SK-N-SH treated with all-trans-retinoic acid at 6 μM for 48 hours (cell line): ENCODE results near the gene P2RX5.

Experiments used
- ATAC-seq: fragments of 200-7000 bp; cut with Tn5 transposase; 3 replicates; pipeline ENCODE4 v1.9.1; 2020; ENCODE audit warnings: mild to moderate bottlenecking, moderate library complexity
- ARNTL ChIP-seq: fragments of 450-650 bp; formaldehyde crosslinking; IDR thresholded peaks from 2 replicates; pipeline ENCODE4 v1.5.0; 2020; ENCODE audit warnings: low read depth, mild to moderate bottlenecking, moderate library complexity, borderline replicate concordance
- BACH2 ChIP-seq: fragments of 250-450 bp; sonication (Bioruptor Pico); IDR thresholded peaks from 2 replicates; pipeline ENCODE4 v1.9.0; 2021; ENCODE audit warnings: mild to moderate bottlenecking, borderline replicate concordance
- CREB5 ChIP-seq: fragments of 250-450 bp; sonication (Bioruptor Pico); IDR thresholded peaks from 2 replicates; pipeline ENCODE4 v1.5.1; 2020; ENCODE audit warnings: low read depth, mild to moderate bottlenecking, moderate library complexity
- CSDC2 ChIP-seq: fragments of 250-450 bp; sonication (Bioruptor Pico); IDR thresholded peaks from 2 replicates; pipeline ENCODE4 v1.5.0; 2020; ENCODE audit warnings: mild to moderate bottlenecking, moderate library complexity
- ESRRG ChIP-seq: fragments of 250-450 bp; sonication (Bioruptor Pico); IDR thresholded peaks from 2 replicates; pipeline ENCODE4 v1.6.1; 2021; ENCODE audit warnings: mild to moderate bottlenecking
- ISL1 ChIP-seq: fragments of 250-450 bp; sonication (Bioruptor Pico); IDR thresholded peaks from 2 replicates; pipeline ENCODE4 v2.1.2; 2022; ENCODE audit warnings: mild to moderate bottlenecking, moderate library complexity
- OSR1 ChIP-seq: fragments of 250-450 bp; sonication (Bioruptor Pico); IDR thresholded peaks from 2 replicates; pipeline ENCODE4 v1.8.0; 2022; ENCODE audit warnings: moderate library complexity, mild to moderate bottlenecking, inconsistent platforms
- PATZ1 ChIP-seq: fragments of 250-450 bp; sonication (Bioruptor Pico); IDR thresholded peaks from 2 replicates; pipeline ENCODE4 v1.8.0; 2020; ENCODE audit warnings: mild to moderate bottlenecking, moderate library complexity, borderline replicate concordance
- POU6F1 ChIP-seq: fragments of 250-450 bp; sonication (Bioruptor Pico); IDR thresholded peaks from 2 replicates; pipeline ENCODE4 v1.8.0; 2021; ENCODE audit warnings: low read depth, mild to moderate bottlenecking, moderate library complexity, borderline replicate concordance
- PPARA ChIP-seq: fragments of 250-450 bp; sonication (Bioruptor Pico); IDR thresholded peaks from 2 replicates; pipeline ENCODE4 v1.5.0; 2020; ENCODE audit warnings: mild to moderate bottlenecking, borderline replicate concordance
- SNAI2 ChIP-seq: fragments of 250-450 bp; sonication (Bioruptor Pico); IDR thresholded peaks from 2 replicates; pipeline ENCODE4 v1.5.0; 2020; ENCODE audit warnings: mild to moderate bottlenecking, moderate library complexity
- TCF4 ChIP-seq: fragments of 250-450 bp; sonication (Bioruptor Pico); IDR thresholded peaks from 2 replicates; pipeline ENCODE4 v1.8.0; 2021; ENCODE audit warnings: mild to moderate bottlenecking, moderate library complexity, borderline replicate concordance
- TOX ChIP-seq: fragments of 250-450 bp; sonication (Bioruptor Pico); IDR thresholded peaks from 2 replicates; pipeline ENCODE4 v1.8.0; 2021; ENCODE audit warnings: mild to moderate bottlenecking, moderate library complexity, borderline replicate concordance
- TSHZ2 ChIP-seq: fragments of 250-450 bp; sonication (Bioruptor Pico); IDR thresholded peaks from 2 replicates; pipeline ENCODE4 v1.5.0; 2020; ENCODE audit warnings: mild to moderate bottlenecking, moderate library complexity
- ZC3H10 ChIP-seq: fragments of 250-450 bp; sonication (Bioruptor Pico); IDR thresholded peaks from 2 replicates; pipeline ENCODE4 v1.5.1; 2021; ENCODE audit warnings: mild to moderate bottlenecking, moderate library complexity
- ZFP3 ChIP-seq: fragments of 250-450 bp; sonication (Bioruptor Pico); IDR thresholded peaks from 2 replicates; pipeline ENCODE4 v1.5.0; 2020; ENCODE audit warnings: mild to moderate bottlenecking, moderate library complexity
- ZFP30 ChIP-seq: fragments of 450-650 bp; formaldehyde crosslinking; IDR thresholded peaks from 2 replicates; pipeline ENCODE4 v1.5.0; 2022; ENCODE audit warnings: mild to moderate bottlenecking, moderate library complexity
- ZNF8 ChIP-seq: fragments of 450-650 bp; formaldehyde crosslinking; IDR thresholded peaks from 2 replicates; pipeline ENCODE4 v1.5.0; 2020; ENCODE audit warnings: mild to moderate bottlenecking, moderate library complexity

P2RX5 gene

GRCh38 chr17:3657874-3658783 is 37.8 kb downstream of the P2RX5 start:
- TF ChIP-seq ISL1 (CRISPR knock-in tag) (no peak), TSHZ2 (CRISPR knock-in tag) (no peak), POU6F1 (CRISPR knock-in tag) (no peak), BACH2 (CRISPR knock-in tag) (no peak), ZFP30 (CRISPR knock-in tag) (no peak), ESRRG (CRISPR knock-in tag) (no peak), TCF4 (CRISPR knock-in tag) (no peak), SNAI2 (CRISPR knock-in tag) (no peak), TOX (CRISPR knock-in tag) (no peak), OSR1 (CRISPR knock-in tag) (no peak), ZFP3 (no peak), CSDC2 (CRISPR knock-in tag) (no peak)
- ATAC-seq = no peak

- TF ChIP-seq CSDC2 (CRISPR knock-in tag) (no peak), POU6F1 (CRISPR knock-in tag) (no peak), TCF4 (CRISPR knock-in tag) (no peak), ZFP3 (no peak), CREB5 (CRISPR knock-in tag) (no peak), PATZ1 (CRISPR knock-in tag) (no peak), OSR1 (CRISPR knock-in tag) (no peak), ESRRG (CRISPR knock-in tag) (no peak), PPARA (CRISPR knock-in tag) (no peak)
- ATAC-seq = no peak
These were observed 38.4 kb downstream of the P2RX5 start for GRCh38 chr17:3657588-3657869.

- no peak for ATAC-seq
- TF ChIP-seq OSR1 (CRISPR knock-in tag) (no peak), TSHZ2 (CRISPR knock-in tag) (no peak), ZC3H10 (CRISPR knock-in tag) (no peak), SNAI2 (CRISPR knock-in tag) (no peak), PATZ1 (CRISPR knock-in tag) (no peak), POU6F1 (CRISPR knock-in tag) (no peak), ZNF8 (CRISPR knock-in tag) (no peak), ARNTL (CRISPR knock-in tag) (no peak)
These were observed 39.0 kb downstream of the P2RX5 start for GRCh38 chr17:3656755-3657587.
